Memory B cell (primary cell): ENCODE measurements around the gene FOXQ1.
"Not testable (repeated sequence)": the region's sequence is repeated elsewhere in the genome, so short reads cannot be mapped to it uniquely, and the experiment has no call there.

ENCODE experiments used
- ATAC-seq: fragments of 150-1000 bp; cut with Tn5 transposase; 2 replicates; pipeline ENCODE4 v1.10.0; 2021; ENCODE audit warnings: low read depth, mild to moderate bottlenecking, moderate library complexity
- DNase-seq, 2 donors: peaks; one replicate each; pipeline ENCODE4 v3.0.0; 2022; ENCODE audit warnings: low spot score in 2 of 2
- H3K27ac Mint-ChIP-seq: one replicate; pipeline ENCODE4 v1.8.0; 2022; ENCODE audit warnings: mild to moderate bottlenecking, moderate library complexity, mixed read lengths
- H3K27me3 Mint-ChIP-seq: one replicate; pipeline ENCODE4 v1.8.0; 2022; ENCODE audit warnings: mixed read lengths
- H3K36me3 Mint-ChIP-seq: one replicate; pipeline ENCODE4 v1.8.0; 2022; ENCODE audit warnings: mild to moderate bottlenecking, mixed read lengths
- H3K4me1 Mint-ChIP-seq: one replicate; pipeline ENCODE4 v1.8.0; 2022; ENCODE audit warnings: mixed read lengths
- H3K4me3 Mint-ChIP-seq: one replicate; pipeline ENCODE4 v1.8.0; 2022; ENCODE audit warnings: mild to moderate bottlenecking, moderate library complexity, mixed read lengths
- H3K9me3 Mint-ChIP-seq: one replicate; pipeline ENCODE4 v1.8.0; 2022; ENCODE audit warnings: mixed read lengths

Gene FOXQ1

GRCh38 chr6:1309366-1309765, 2.5 kb upstream of the FOXQ1 start:
- ATAC-seq (no peak), DNase-seq (no peak)
- peaks cover 4% of the 10 kb centered on the region for H3K9me3 Mint-ChIP-seq
- peaks cover 25% of the 10 kb centered on the region for H3K27me3 Mint-ChIP-seq
- peaks cover 14% of the 10 kb centered on the region for H3K4me1 Mint-ChIP-seq
- H3K36me3 Mint-ChIP-seq: peaks cover 3% of the 10 kb centered on the region
- no peak overlapping the region for H3K27ac Mint-ChIP-seq
- no peak overlapping the region for H3K4me3 Mint-ChIP-seq

- Mint-ChIP-seq H3K9me3 (no peaks in the 10 kb centered on the region), H3K27ac (no peak overlapping the region), H3K27me3 (peaks cover 30% of the 10 kb centered on the region), H3K4me1 (peaks cover 15% of the 10 kb centered on the region), H3K36me3 (peaks cover 3% of the 10 kb centered on the region), H3K4me3 (peak overlapping the region; percentile 73)
- ATAC-seq (no peak), DNase-seq (no peak)
Measured at GRCh38 chr6:1310628-1311399, 1.1 kb upstream of the FOXQ1 start.

- Mint-ChIP-seq H3K4me1 (peaks cover 19% of the 10 kb centered on the region), H3K36me3 (peaks cover 3% of the 10 kb centered on the region), H3K4me3 (peak overlapping the region; percentile 64), H3K9me3 (no peaks in the 10 kb centered on the region), H3K27me3 (peaks cover 34% of the 10 kb centered on the region), H3K27ac (no peak overlapping the region)
- DNase-seq (no peak), ATAC-seq (no peak)
Measured at GRCh38 chr6:1312203-1312472, 240 bp downstream of the FOXQ1 start.

GRCh38 chr6:1312473-1313367, 822 bp downstream of the FOXQ1 start:
- Mint-ChIP-seq H3K27me3 (peaks cover 34% of the 10 kb centered on the region), H3K9me3 (no peaks in the 10 kb centered on the region), H3K36me3 (peaks cover 3% of the 10 kb centered on the region), H3K27ac (no peak overlapping the region), H3K4me1 (peaks cover 19% of the 10 kb centered on the region), H3K4me3 (peak overlapping the region; percentile 64)
- DNase-seq: peak in 1 of 2 donors; percentile 9
- no peak for ATAC-seq

- ATAC-seq: no peak
- Mint-ChIP-seq H3K4me1 (peaks cover 19% of the 10 kb centered on the region), H3K27ac (no peak overlapping the region), H3K36me3 (peaks cover 3% of the 10 kb centered on the region), H3K9me3 (no peaks in the 10 kb centered on the region), H3K4me3 (no peak overlapping the region), H3K27me3 (peaks cover 34% of the 10 kb centered on the region)
- no peak for DNase-seq
Measured at GRCh38 chr6:1313384-1313766, 1.5 kb downstream of the FOXQ1 start.

- ATAC-seq: no peak
- peaks cover 30% of the 10 kb centered on the region for H3K27me3 Mint-ChIP-seq
- H3K4me1 Mint-ChIP-seq: peaks cover 19% of the 10 kb centered on the region
- no peak for DNase-seq
- peaks cover 3% of the 10 kb centered on the region for H3K36me3 Mint-ChIP-seq
- no peaks in the 10 kb centered on the region for H3K9me3 Mint-ChIP-seq
- H3K4me3 Mint-ChIP-seq: no peak overlapping the region
- H3K27ac Mint-ChIP-seq: peak overlapping the region; percentile 42
Measured at GRCh38 chr6:1313767-1314503, 2.0 kb downstream of the FOXQ1 start.

GRCh38 chr6:1314617-1315016, 2.7 kb downstream of the FOXQ1 start:
- Mint-ChIP-seq H3K9me3 (no peaks in the 10 kb centered on the region), H3K27ac (no peak overlapping the region), H3K27me3 (peaks cover 26% of the 10 kb centered on the region), H3K4me3 (no peak overlapping the region), H3K36me3 (peaks cover 3% of the 10 kb centered on the region), H3K4me1 (peaks cover 19% of the 10 kb centered on the region)
- DNase-seq: no peak
- ATAC-seq: no peak

- H3K27ac Mint-ChIP-seq: no peak overlapping the region
- H3K9me3 Mint-ChIP-seq: no peaks in the 10 kb centered on the region
- ATAC-seq (no peak), DNase-seq (no peak)
- H3K4me3 Mint-ChIP-seq: no peak overlapping the region
- H3K4me1 Mint-ChIP-seq: peaks cover 19% of the 10 kb centered on the region
- H3K27me3 Mint-ChIP-seq: peaks cover 24% of the 10 kb centered on the region
- H3K36me3 Mint-ChIP-seq: peaks cover 3% of the 10 kb centered on the region
Measured at GRCh38 chr6:1315201-1315559, 3.3 kb downstream of the FOXQ1 start.

- no peak overlapping the region for H3K27ac Mint-ChIP-seq
- ATAC-seq (no peak), DNase-seq (no peak)
- peaks cover 21% of the 10 kb centered on the region for H3K27me3 Mint-ChIP-seq
- H3K9me3 Mint-ChIP-seq: no peaks in the 10 kb centered on the region
- peaks cover 3% of the 10 kb centered on the region for H3K36me3 Mint-ChIP-seq
- H3K4me3 Mint-ChIP-seq: peak overlapping the region; percentile 70
- peaks cover 16% of the 10 kb centered on the region for H3K4me1 Mint-ChIP-seq
Measured at GRCh38 chr6:1315560-1316386, 3.9 kb downstream of the FOXQ1 start.

GRCh38 chr6:1316489-1316971, 4.6 kb downstream of the FOXQ1 start:
- DNase-seq: no peak
- H3K9me3 Mint-ChIP-seq: no peaks in the 10 kb centered on the region
- peak overlapping the region; percentile 70 for H3K4me3 Mint-ChIP-seq
- ATAC-seq: no peak
- H3K27me3 Mint-ChIP-seq: peaks cover 15% of the 10 kb centered on the region
- no peak overlapping the region for H3K27ac Mint-ChIP-seq
- peaks cover 1% of the 10 kb centered on the region for H3K36me3 Mint-ChIP-seq
- H3K4me1 Mint-ChIP-seq: peaks cover 11% of the 10 kb centered on the region

GRCh38 chr6:1317302-1317815, 5.5 kb downstream of the FOXQ1 start:
- H3K27ac Mint-ChIP-seq: no peak overlapping the region
- no peak for DNase-seq
- H3K4me1 Mint-ChIP-seq: peaks cover 8% of the 10 kb centered on the region
- H3K27me3 Mint-ChIP-seq: peaks cover 12% of the 10 kb centered on the region
- H3K4me3 Mint-ChIP-seq: no peak overlapping the region
- no peaks in the 10 kb centered on the region for H3K9me3 Mint-ChIP-seq
- no peak for ATAC-seq
- H3K36me3 Mint-ChIP-seq: peaks cover 1% of the 10 kb centered on the region

- Mint-ChIP-seq H3K9me3 (no peaks in the 10 kb centered on the region), H3K27me3 (peaks cover 12% of the 10 kb centered on the region), H3K4me3 (peak overlapping the region; percentile 58), H3K4me1 (peaks cover 8% of the 10 kb centered on the region), H3K36me3 (peaks cover 1% of the 10 kb centered on the region), H3K27ac (no peak overlapping the region)
- ATAC-seq (no peak), DNase-seq (no peak)
Measured at GRCh38 chr6:1318036-1318435, 6.1 kb downstream of the FOXQ1 start.

- H3K4me1 Mint-ChIP-seq, H3K4me3 Mint-ChIP-seq, H3K27ac Mint-ChIP-seq, ATAC-seq, H3K36me3 Mint-ChIP-seq, DNase-seq, H3K9me3 Mint-ChIP-seq: not testable (repeated sequence)
- H3K27me3 Mint-ChIP-seq: peaks cover 12% of the 10 kb centered on the region
Measured at GRCh38 chr6:1318584-1318983, 6.7 kb downstream of the FOXQ1 start.
